K562 (cell line): ENCODE data around the gene ETHE1. TPM values are rescaled to one million over a fixed set of nuclear protein-coding genes. Genes with fewer than 3 reads are reported as not detected.

Source experiments
- ATAC-seq: fragments of 200-7000 bp; cut with Tn5 transposase; 3 replicates; pipeline ENCODE4 v1.9.1; 2020; ENCODE audit warnings: moderate library complexity
- BruUV-seq: library from RNA; stranded (reverse); fragments of 400-500 nt; replicated peaks from 2 replicates; lab custom pipeline; 2021; lab: Mats Ljungman, UMichigan
- CTCF ChIA-PET: fragments of 300-600 bp; formaldehyde crosslinking; extraction: SDS; loops from one replicate; lab custom pipeline; 2021; ENCODE audit warnings: low intra/inter-chr PET ratio; lab: Yijun Ruan, JAX
- POLR2A ChIA-PET: fragments of 300-600, 350-650 bp; sonication (Branson Sonifier 250); formaldehyde crosslinking; extraction: SDS; loops from one replicate; lab custom pipeline; 2021; ENCODE audit warnings: antibody characterized with exemption, inconsistent platforms; lab: Yijun Ruan, JAX
- DNase-seq, 4 experiments: peaks; one replicate each; pipeline versions ENCODE4 v3.0.0 to v3.0.0-alpha.2; 2011 to 2018; ENCODE audit warnings: low spot score in 3 of 4, mixed read lengths in 3 of 4; ENCODE audit errors: extremely low read depth in 1 of 4
- FAIRE-seq: peaks from 2 replicates; lab custom pipeline; 2011; peaks lifted over from hg19 to GRCh38; lab: Jason Lieb, UNC
- H2AFZ ChIP-seq: 2 replicates; pipeline ENCODE4 v1.6.0; 2011; ENCODE audit warnings: low read depth, low read length, control low read depth, inconsistent platforms
- H3K27ac ChIP-seq: fragments of 200-600 bp; 3 replicates; pipeline ENCODE4 v1.8.0; 2011; ENCODE audit warnings: low read depth, mild to moderate bottlenecking, control low read depth, inconsistent platforms, low read length, moderate library complexity, mixed read lengths; ENCODE audit errors: extremely low read depth
- H3K27me3 ChIP-seq, 2 experiments: fragments of 300-600 bp in 1 of 2; 2 replicates in 1 of 2; 3 replicates in 1 of 2; pipeline versions ENCODE4 v1.6.0 to v1.8.0; 2011; ENCODE audit warnings: inconsistent platforms in 2 of 2, low read length in 2 of 2, mild to moderate bottlenecking in 1 of 2, mixed read lengths in 1 of 2, moderate library complexity in 1 of 2; ENCODE audit not compliant: control insufficient read depth in 2 of 2, insufficient read depth in 2 of 2
- H3K36me3 ChIP-seq: fragments of 300-600 bp; 3 replicates; pipeline ENCODE4 v1.8.0; 2011; ENCODE audit warnings: mild to moderate bottlenecking, low read length, inconsistent platforms; ENCODE audit not compliant: control insufficient read depth, insufficient read depth
- H3K4me1 ChIP-seq, 2 experiments: fragments of 200-600 bp in 1 of 2; replicated peaks in 1 of 2; 2 replicates in 1 of 2; 3 replicates in 1 of 2; pipeline versions ENCODE4 v1.5.1 to v1.8.0; 2011; ENCODE audit warnings: inconsistent platforms in 2 of 2, low read length in 2 of 2, mild to moderate bottlenecking in 1 of 2, mixed read lengths in 1 of 2, moderate library complexity in 1 of 2; ENCODE audit not compliant: control insufficient read depth in 2 of 2, insufficient read depth in 2 of 2
- H3K4me2 ChIP-seq: 2 replicates; pipeline ENCODE4 v1.6.1; 2011; ENCODE audit warnings: low read length, control low read depth, inconsistent platforms, mixed read lengths; ENCODE audit not compliant: insufficient read depth
- H3K4me3 ChIP-seq: fragments of 200-600 bp; sonication (generic), shearing (Covaris generic); 2 replicates; pipeline ENCODE4 v1.5.1; 2016; ENCODE audit warnings: control low read depth, inconsistent platforms
- H3K79me2 ChIP-seq: fragments of 200-600 bp; 3 replicates; pipeline ENCODE4 v1.8.0; 2011; ENCODE audit warnings: low read length, inconsistent platforms; ENCODE audit not compliant: control insufficient read depth, insufficient read depth
- H3K9ac ChIP-seq, 2 experiments: 2 replicates each; pipeline versions ENCODE4 v1.6.0 to v1.6.1; 2011; ENCODE audit warnings: low read depth in 2 of 2, low read length in 2 of 2, control low read depth in 1 of 2, inconsistent platforms in 1 of 2, mild to moderate bottlenecking in 1 of 2, mixed read lengths in 1 of 2; ENCODE audit not compliant: insufficient read depth in 1 of 2
- H3K9me1 ChIP-seq: one replicate; pipeline ENCODE4 v1.6.0; 2011; ENCODE audit warnings: inconsistent platforms, mild to moderate bottlenecking, low read length, moderate library complexity; ENCODE audit not compliant: control insufficient read depth, insufficient read depth
- H3K9me3 ChIP-seq: replicated peaks from 2 replicates; pipeline ENCODE4 v1.5.1; 2011; ENCODE audit warnings: low read depth, low read length, inconsistent platforms; ENCODE audit not compliant: control insufficient read depth, insufficient read depth
- H4K20me1 ChIP-seq: replicated peaks from 2 replicates; pipeline ENCODE4 v1.6.1; 2011; ENCODE audit warnings: low read length, inconsistent platforms, mixed read lengths; ENCODE audit not compliant: control insufficient read depth, insufficient read depth
- CBFB ChIP-seq: sonication (generic); formaldehyde crosslinking; IDR thresholded peaks from 2 replicates; pipeline ENCODE4 v1.4.0; 2020; ENCODE audit warnings: mild to moderate bottlenecking, missing genetic modification reagents
- LEF1 ChIP-seq: fragments of 450-650 bp; IDR thresholded peaks from 2 replicates; pipeline ENCODE4 v1.6.1; 2016; ENCODE audit warnings: mild to moderate bottlenecking
- MITF ChIP-seq: IDR thresholded peaks from 2 replicates; pipeline ENCODE4 v1.6.1; 2014; ENCODE audit warnings: antibody characterized with exemption
- THAP12 ChIP-seq: fragments of 250-450 bp; sonication (Bioruptor Pico); IDR thresholded peaks from 2 replicates; pipeline ENCODE4 v1.9.0; 2021; ENCODE audit warnings: mild to moderate bottlenecking, inconsistent platforms
- VEZF1 ChIP-seq: fragments of 200-800 bp; sonication (Bioruptor generic); IDR thresholded peaks from 2 replicates; pipeline ENCODE4 v1.6.1; 2017; ENCODE audit warnings: missing genetic modification characterization, missing compliant biosample characterization
- ZBTB2 ChIP-seq: fragments of 450-650 bp; IDR thresholded peaks from 2 replicates; pipeline ENCODE4 v1.6.1; 2016; ENCODE audit warnings: antibody characterized with exemption
- WGBS: fragments of 100-300 bp; shearing (Covaris generic); methylation state at CpG from one replicate; pipeline ENCODE4 v1.1.6; 2016; ENCODE audit warnings: low coverage, mixed read lengths; ENCODE audit not compliant: insufficient coverage; ENCODE audit errors: missing lambda C conversion rate; 5-methylcytosine and 5-hydroxymethylcytosine counted together
- in situ Hi-C: fragments of 300-500 bp; cut with MboI; formaldehyde crosslinking; loops from 4 replicates; pipeline ENCODE4 v1.15.0; 2018; ENCODE audit warnings: inconsistent platforms, mixed read lengths
- intact Hi-C: fragments of 100-400 bp; cut with micrococcal nuclease; formaldehyde crosslinking; loops from 2 replicates; pipeline ENCODE4 v1.14.2; 2022
- polyA plus RNA-seq, 8 experiments: library from polyadenylated mRNA; depleted of rRNA in 4 of 8; stranded (reverse) in 5 of 8; unstranded in 3 of 8; fragments of >200 nt; fragmentation: Nextera tagmentation in 2 of 8; fragmentation: Illumina TruSeq in 1 of 8; extraction: Ambion mirVana in 2 of 8; extraction: Trizol in 1 of 8; gene quantifications; 2 replicates each; pipeline versions ENCODE4 v1.2.1 to v1.2.3, GENCODE V29; 2011 to 2014; ENCODE audit warnings: inconsistent platforms in 1 of 8, missing spikeins in 1 of 8
- total RNA-seq, 7 experiments: library from RNA; depleted of rRNA in 6 of 7; stranded (reverse); fragments of >200 nt in 6 of 7; fragmentation: Illumina TruSeq in 2 of 7; extraction: Trizol in 2 of 7; gene quantifications; 2 replicates each; pipeline versions ENCODE4 v1.2.1 to v1.2.3, GENCODE V29; 2011 to 2021; ENCODE audit warnings: low replicate concordance in 1 of 7
- TF ChIP-seq, protein P1 (sequence below): fragments of 250-450 bp; sonication (Bioruptor Pico); IDR thresholded peaks from 2 replicates; pipeline ENCODE4 v1.8.0; 2022; ENCODE audit warnings: moderate library complexity, mild to moderate bottlenecking, inconsistent platforms
- TF ChIP-seq, protein P2 (sequence below): sonication (generic); formaldehyde crosslinking; IDR thresholded peaks from 2 replicates; pipeline ENCODE4 v1.8.1; 2023; ENCODE audit warnings: mild to moderate bottlenecking, missing genetic modification reagents
- TF ChIP-seq, protein P3 (sequence below): fragments of 250-450 bp; sonication (Bioruptor Pico); IDR thresholded peaks from 2 replicates; pipeline ENCODE4 v1.8.0; 2022; ENCODE audit warnings: moderate library complexity, mild to moderate bottlenecking, inconsistent platforms

The ETHE1 gene
- total and polyA plus RNA-seq, 9 of the 15 experiments (the other 6 are each of a cell fraction or from before 2014, with no cell fraction given) = 2.9 to 21.0 (median 10.2) TPM

- Histone ChIP-seq H4K20me1 (no peaks in the 10 kb centered on the region; the same call in 1 of the 2 replicates), H3K9me1 (no peaks in the 10 kb centered on the region), H3K4me2 (no peak overlapping the region), H2AFZ (no peak overlapping the region), H3K79me2 (peaks cover 4% of the 10 kb centered on the region), H3K9ac (no peak overlapping the region), H3K4me1 (peaks cover 0 to 5% of the 10 kb centered on the region in 2 experiments; a peak in 2 of 5 replicates), H3K4me3 (no peak overlapping the region), H3K27ac (no peak overlapping the region), H3K9me3 (no peaks in the 10 kb centered on the region), H3K27me3 (no peaks in the 10 kb centered on the region), H3K36me3 (peaks cover 10% of the 10 kb centered on the region; the same call in 2 of the 3 replicates)
- FAIRE-seq (no peak), ATAC-seq (no peak), DNase-seq (no peak)
- POLR2A ChIA-PET = interaction anchor here (0.5 kb wide), 1 partner anchor 8 kb away, joined by 3 read pairs; no protein-coding TSS in a partner anchor
- 73% methylated on average over 5 of the region's 5 CpGs for WGBS
- BruUV-seq = no TSS peak
- in situ Hi-C loops (no loop called here), intact Hi-C loops (no loop called here)
- CTCF ChIA-PET = no interaction called here
- no peak for TF ChIP-seq CBFB (CRISPR knock-in tag)
- no peak for TF ChIP-seq MITF
- TF ChIP-seq, protein P1, sequence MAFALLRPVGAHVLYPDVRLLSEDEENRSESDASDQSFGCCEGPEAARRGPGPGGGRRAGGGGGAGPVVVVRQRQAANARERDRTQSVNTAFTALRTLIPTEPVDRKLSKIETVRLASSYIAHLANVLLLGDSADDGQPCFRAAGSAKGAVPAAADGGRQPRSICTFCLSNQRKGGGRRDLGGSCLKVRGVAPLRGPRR (CRISPR knock-in tag) = no peak
- TF ChIP-seq THAP12 (CRISPR knock-in tag) = no peak
- no peak for TF ChIP-seq LEF1
- TF ChIP-seq ZBTB2 = no peak
- TF ChIP-seq VEZF1 (CRISPR knock-in tag) = no peak
- TF ChIP-seq, protein P2, sequence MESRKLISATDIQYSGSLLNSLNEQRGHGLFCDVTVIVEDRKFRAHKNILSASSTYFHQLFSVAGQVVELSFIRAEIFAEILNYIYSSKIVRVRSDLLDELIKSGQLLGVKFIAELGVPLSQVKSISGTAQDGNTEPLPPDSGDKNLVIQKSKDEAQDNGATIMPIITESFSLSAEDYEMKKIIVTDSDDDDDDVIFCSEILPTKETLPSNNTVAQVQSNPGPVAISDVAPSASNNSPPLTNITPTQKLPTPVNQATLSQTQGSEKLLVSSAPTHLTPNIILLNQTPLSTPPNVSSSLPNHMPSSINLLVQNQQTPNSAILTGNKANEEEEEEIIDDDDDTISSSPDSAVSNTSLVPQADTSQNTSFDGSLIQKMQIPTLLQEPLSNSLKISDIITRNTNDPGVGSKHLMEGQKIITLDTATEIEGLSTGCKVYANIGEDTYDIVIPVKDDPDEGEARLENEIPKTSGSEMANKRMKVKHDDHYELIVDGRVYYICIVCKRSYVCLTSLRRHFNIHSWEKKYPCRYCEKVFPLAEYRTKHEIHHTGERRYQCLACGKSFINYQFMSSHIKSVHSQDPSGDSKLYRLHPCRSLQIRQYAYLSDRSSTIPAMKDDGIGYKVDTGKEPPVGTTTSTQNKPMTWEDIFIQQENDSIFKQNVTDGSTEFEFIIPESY = no peak
- TF ChIP-seq, protein P3, sequence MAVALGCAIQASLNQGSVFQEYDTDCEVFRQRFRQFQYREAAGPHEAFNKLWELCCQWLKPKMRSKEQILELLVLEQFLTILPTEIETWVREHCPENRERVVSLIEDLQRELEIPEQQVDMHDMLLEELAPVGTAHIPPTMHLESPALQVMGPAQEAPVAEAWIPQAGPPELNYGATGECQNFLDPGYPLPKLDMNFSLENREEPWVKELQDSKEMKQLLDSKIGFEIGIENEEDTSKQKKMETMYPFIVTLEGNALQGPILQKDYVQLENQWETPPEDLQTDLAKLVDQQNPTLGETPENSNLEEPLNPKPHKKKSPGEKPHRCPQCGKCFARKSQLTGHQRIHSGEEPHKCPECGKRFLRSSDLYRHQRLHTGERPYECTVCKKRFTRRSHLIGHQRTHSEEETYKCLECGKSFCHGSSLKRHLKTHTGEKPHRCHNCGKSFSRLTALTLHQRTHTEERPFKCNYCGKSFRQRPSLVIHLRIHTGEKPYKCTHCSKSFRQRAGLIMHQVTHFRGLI (CRISPR knock-in tag) = no peak
These were observed 42.7 kb upstream of the ETHE1 start for GRCh38 chr19:43569657-43570056.
